Peyer's patch (tissue), 4 donors: ENCODE data around the gene P2RX7.

Source experiments
- CTCF ChIP-seq, 6 experiments: fragments of 450-650 bp in 4 of 6; fragments of 200-600 bp in 2 of 6; sonication (generic) in 1 of 6; IDR thresholded peaks; one replicate each; pipeline ENCODE4 v1.5.1; 2017 to 2019; ENCODE audit warnings: antibody characterized with exemption in 6 of 6, mild to moderate bottlenecking in 3 of 6, moderate library complexity in 1 of 6
- POLR2A ChIP-seq, 2 donors: fragments of 450-650 bp; IDR thresholded peaks; one replicate each; pipeline ENCODE4 v1.5.1; 2017; ENCODE audit warnings: antibody characterized with exemption in 2 of 2, mild to moderate bottlenecking in 2 of 2, moderate library complexity in 2 of 2

GRCh38 chr12:121214855-121215745, 82.4 kb downstream of the P2RX7 start:
- TF ChIP-seq CTCF (IDR thresholded peaks at IDR 0.05): no peak
- no peak for TF ChIP-seq POLR2A (IDR thresholded peaks at IDR 0.05)
